ENCODE results near the gene MACROD2.

DNA sequence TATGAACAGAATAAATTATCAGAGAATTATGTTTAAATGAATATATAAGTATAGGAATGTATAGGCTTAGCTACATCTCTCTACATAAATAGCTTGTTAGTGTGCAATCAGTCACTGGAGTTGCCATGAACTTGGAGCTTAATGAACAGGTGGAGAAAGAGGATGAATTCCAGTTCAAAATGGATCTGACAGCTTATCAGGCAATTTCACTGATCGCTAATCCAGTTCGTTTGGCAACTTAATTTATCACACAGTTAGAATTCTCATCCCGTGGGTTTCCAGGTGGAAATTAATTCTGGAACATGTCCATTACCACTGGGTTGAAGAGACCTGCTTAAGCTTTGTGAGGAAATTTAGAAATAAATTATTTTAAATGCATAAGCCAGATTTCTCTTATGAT, 118.1 kb downstream of the MACROD2 start:
- TF ChIP-seq, protein P1, sequence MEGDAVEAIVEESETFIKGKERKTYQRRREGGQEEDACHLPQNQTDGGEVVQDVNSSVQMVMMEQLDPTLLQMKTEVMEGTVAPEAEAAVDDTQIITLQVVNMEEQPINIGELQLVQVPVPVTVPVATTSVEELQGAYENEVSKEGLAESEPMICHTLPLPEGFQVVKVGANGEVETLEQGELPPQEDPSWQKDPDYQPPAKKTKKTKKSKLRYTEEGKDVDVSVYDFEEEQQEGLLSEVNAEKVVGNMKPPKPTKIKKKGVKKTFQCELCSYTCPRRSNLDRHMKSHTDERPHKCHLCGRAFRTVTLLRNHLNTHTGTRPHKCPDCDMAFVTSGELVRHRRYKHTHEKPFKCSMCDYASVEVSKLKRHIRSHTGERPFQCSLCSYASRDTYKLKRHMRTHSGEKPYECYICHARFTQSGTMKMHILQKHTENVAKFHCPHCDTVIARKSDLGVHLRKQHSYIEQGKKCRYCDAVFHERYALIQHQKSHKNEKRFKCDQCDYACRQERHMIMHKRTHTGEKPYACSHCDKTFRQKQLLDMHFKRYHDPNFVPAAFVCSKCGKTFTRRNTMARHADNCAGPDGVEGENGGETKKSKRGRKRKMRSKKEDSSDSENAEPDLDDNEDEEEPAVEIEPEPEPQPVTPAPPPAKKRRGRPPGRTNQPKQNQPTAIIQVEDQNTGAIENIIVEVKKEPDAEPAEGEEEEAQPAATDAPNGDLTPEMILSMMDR (IDR thresholded peaks at IDR 0.05), result no peak
- no peak for TF ChIP-seq POLR2A (IDR thresholded peaks at IDR 0.05)

Measured in body of pancreas (tissue), 4 donors.